Stimulated activated naive CD8-positive, alpha-beta T cell treated with anti-CD3 and anti-CD28 coated beads, Interleukin-15, Interleukin-2, amounts not matched to agents 100 U/mL and 50 U/mL, for 24 hours (primary cell): ENCODE data around the gene CCDC182.

Experiments used
- ATAC-seq: fragments of 150-1000 bp; cut with Tn5 transposase; one replicate; pipeline ENCODE4 v1.10.0; 2021
- DNase-seq: peaks from one replicate; pipeline ENCODE4 v3.0.0; 2021

Gene CCDC182

GRCh38 chr17:57726838-57727237, 18.3 kb downstream of the CCDC182 start:
- ATAC-seq: no peak
- no peak for DNase-seq

- ATAC-seq: no peak
- no peak for DNase-seq
Measured at GRCh38 chr17:57726213-57726790, 18.8 kb downstream of the CCDC182 start.

GRCh38 chr17:57724729-57725125, 20.4 kb downstream of the CCDC182 start:
- DNase-seq: no peak
- ATAC-seq: no peak

GRCh38 chr17:57724026-57724728, 20.9 kb downstream of the CCDC182 start:
- ATAC-seq: peak; percentile 23
- no peak for DNase-seq

GRCh38 chr17:57723427-57724025, 21.6 kb downstream of the CCDC182 start:
- ATAC-seq (no peak), DNase-seq (no peak)

- no peak for ATAC-seq
Measured at GRCh38 chr17:57722704-57723043, 22.4 kb downstream of the CCDC182 start.

GRCh38 chr17:57721967-57722703, 23.0 kb downstream of the CCDC182 start:
- no peak for DNase-seq
- no peak for ATAC-seq

More at GRCh38 chr17:57722704-57723043, 22.4 kb downstream of the CCDC182 start:
- DNase-seq: no peak

GRCh38 chr17:57720386-57721035, 24.6 kb downstream of the CCDC182 start:
- ATAC-seq: no peak
- no peak for DNase-seq

- no peak for ATAC-seq
- no peak for DNase-seq
Measured at GRCh38 chr17:57718878-57719277, 26.2 kb downstream of the CCDC182 start.

- ATAC-seq (no peak), DNase-seq (no peak)
Measured at GRCh38 chr17:57715981-57716380, 29.1 kb downstream of the CCDC182 start.

GRCh38 chr17:57714665-57715180, 30.4 kb downstream of the CCDC182 start:
- ATAC-seq: no peak
- DNase-seq: no peak

GRCh38 chr17:57713140-57713539, 32.0 kb downstream of the CCDC182 start:
- DNase-seq: no peak

GRCh38 chr17:57708410-57708809, 36.7 kb downstream of the CCDC182 start:
- ATAC-seq (no peak), DNase-seq (no peak)

More at GRCh38 chr17:57713140-57713539, 32.0 kb downstream of the CCDC182 start:
- ATAC-seq: no peak

- DNase-seq: no peak
Measured at GRCh38 chr17:57707892-57708291, 37.2 kb downstream of the CCDC182 start.

GRCh38 chr17:57706761-57707160, 38.3 kb downstream of the CCDC182 start:
- DNase-seq (no peak), ATAC-seq (no peak)

More at GRCh38 chr17:57707892-57708291, 37.2 kb downstream of the CCDC182 start:
- ATAC-seq: no peak

GRCh38 chr17:57705921-57706695, 39.0 kb downstream of the CCDC182 start:
- DNase-seq (no peak), ATAC-seq (peak; percentile 3)

- DNase-seq (no peak), ATAC-seq (no peak)
Measured at GRCh38 chr17:57704448-57704847, 40.7 kb downstream of the CCDC182 start.

- ATAC-seq (no peak), DNase-seq (no peak)
Measured at GRCh38 chr17:57703273-57703672, 41.8 kb downstream of the CCDC182 start.

GRCh38 chr17:57701124-57701523, 44.0 kb downstream of the CCDC182 start:
- DNase-seq (no peak), ATAC-seq (no peak)

GRCh38 chr17:57699751-57700219, 45.3 kb downstream of the CCDC182 start:
- no peak for ATAC-seq
- DNase-seq: no peak
